NCI-H446 treated with DMSO at 0.1 percent for 48 hours (cell line): ENCODE measurements around the gene NXN.
"Not testable (repeated sequence)": the region's sequence is repeated elsewhere in the genome, so short reads cannot be mapped to it uniquely, and the experiment has no call there.

ENCODE experiments used
- DNase-seq: peaks from one replicate; lab custom pipeline; 2025; lab: John Stamatoyannopoulos, UW

NXN gene

GRCh38 chr17:979212-979538, 401 bp downstream of the NXN start:
- no peak for DNase-seq

- DNase-seq: no peak
Observed at GRCh38 chr17:978103-979093, 1.2 kb downstream of the NXN start.

- DNase-seq: no peak
Observed at GRCh38 chr17:977166-977565, 2.4 kb downstream of the NXN start.

GRCh38 chr17:976312-976711, 3.3 kb downstream of the NXN start:
- no peak for DNase-seq

GRCh38 chr17:975371-975915, 4.1 kb downstream of the NXN start:
- DNase-seq: no peak

GRCh38 chr17:974778-975177, 4.8 kb downstream of the NXN start:
- DNase-seq: not testable (repeated sequence)

GRCh38 chr17:973053-973452, 6.5 kb downstream of the NXN start:
- DNase-seq: no peak

GRCh38 chr17:971861-972260, 7.7 kb downstream of the NXN start:
- not testable (repeated sequence) for DNase-seq

- DNase-seq: no peak
Observed at GRCh38 chr17:970364-970763, 9.2 kb downstream of the NXN start.

- no peak for DNase-seq
Observed at GRCh38 chr17:969811-970355, 9.7 kb downstream of the NXN start.

GRCh38 chr17:968812-969730, 10.5 kb downstream of the NXN start:
- DNase-seq: no peak

- DNase-seq: no peak
Observed at GRCh38 chr17:967122-967521, 12.5 kb downstream of the NXN start.

GRCh38 chr17:965311-965989, 14.1 kb downstream of the NXN start:
- no peak for DNase-seq

GRCh38 chr17:964876-965275, 14.7 kb downstream of the NXN start:
- DNase-seq: no peak

GRCh38 chr17:962670-963069, 16.9 kb downstream of the NXN start:
- DNase-seq: no peak

GRCh38 chr17:962166-962565, 17.4 kb downstream of the NXN start:
- no peak for DNase-seq

- DNase-seq: no peak
Observed at GRCh38 chr17:958712-959451, 20.7 kb downstream of the NXN start.

GRCh38 chr17:957856-958421, 21.6 kb downstream of the NXN start:
- DNase-seq: no peak

GRCh38 chr17:956905-957304, 22.7 kb downstream of the NXN start:
- DNase-seq: no peak

GRCh38 chr17:954431-955164, 25.0 kb downstream of the NXN start:
- DNase-seq: no peak
